Measurements from ENCODE around the gene ECE2. TPM values are rescaled to one million over a fixed set of nuclear protein-coding genes. Genes with fewer than 3 reads are reported as not detected.

The ECE2 gene
- under 0.01 TPM in 1 of 2 replicates, not detected in the other for total RNA-seq

GRCh38 chr3:184275961-184276910 lies at the start of gene ECE2:
Gene ECE2, plus strand, starts transcription at chr3:184276022. Its CDS starts 132 bp downstream, at chr3:184276154.

GRCh38 chr3:184229394-184230080 lies 46.3 kb upstream of the ECE2 start, which contains the start of gene VWA5B2:
Gene VWA5B2, plus strand, starts transcription at chr3:184229585. Its CDS starts 944 bp downstream, at chr3:184230529.

DNA sequence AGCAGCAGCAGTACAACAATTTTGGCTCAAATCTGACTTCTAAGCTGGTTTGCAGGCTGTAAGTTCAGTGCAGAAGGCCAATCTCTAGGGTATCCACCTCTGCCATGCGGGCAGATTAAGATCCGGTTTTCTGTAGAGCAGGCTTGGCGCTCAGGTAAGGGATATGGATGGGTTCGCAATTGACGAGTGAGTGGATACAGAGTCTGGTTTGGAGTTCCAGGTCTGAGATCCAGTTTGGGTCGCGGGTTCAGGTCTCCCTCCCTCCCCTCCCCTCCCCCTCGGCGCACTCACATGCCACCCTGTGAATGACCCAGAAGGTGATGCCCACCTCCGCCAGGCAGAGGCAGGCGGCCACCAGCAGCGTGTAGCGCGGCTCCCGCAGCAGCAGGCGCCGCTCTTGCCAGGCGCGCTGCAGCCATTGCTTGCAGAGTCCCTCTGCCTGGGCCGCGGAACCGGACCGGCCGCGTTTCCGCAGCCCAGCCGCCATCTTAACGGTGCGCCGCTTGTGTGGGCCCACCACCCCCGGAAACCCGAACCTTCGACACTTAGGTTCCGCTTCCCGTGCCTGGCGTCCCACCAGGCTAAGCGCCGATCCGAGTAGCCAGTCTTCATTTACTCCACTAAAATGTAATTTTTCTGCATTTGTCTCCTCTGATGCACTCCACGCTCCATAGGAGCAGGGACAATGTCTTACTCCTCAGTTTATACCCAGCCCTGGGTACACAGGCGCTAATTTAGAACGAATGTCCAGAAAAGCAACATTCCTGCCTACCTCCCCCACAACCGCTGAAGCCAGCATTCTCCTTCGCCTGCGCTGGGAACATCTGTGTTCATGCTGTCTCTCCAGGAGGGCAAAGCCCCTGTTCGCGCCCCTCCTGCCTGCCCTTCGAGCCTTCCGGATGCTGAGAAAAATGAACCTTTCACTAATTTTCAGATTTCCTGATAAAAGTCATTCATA lies 27.1 kb upstream of the ECE2 start, which contains the start of gene ALG3:
Gene ALG3 (minus strand): TSS at position 509 of the 958 bp plus-strand sequence. CDS start 22 bp downstream, at position 487.

GRCh38 chr3:184249412-184250166 lies 26.2 kb upstream of the ECE2 start, which contains the start of gene EEF1AKMT4:
Gene EEF1AKMT4, plus strand, starts transcription at chr3:184249672. Its CDS starts 23 bp downstream, at chr3:184249695.

GRCh38 chr3:184261270-184261853 lies 14.5 kb upstream of the ECE2 start, which contains the start of gene CAMK2N2:
Gene CAMK2N2, minus strand, starts transcription at chr3:184261553. Its CDS starts 268 bp downstream, at chr3:184261285.

GRCh38 chr3:184298759-184299487 lies 23.1 kb downstream of the ECE2 start, which contains the start of gene PSMD2:
Gene PSMD2, plus strand, starts transcription at chr3:184299241. Its CDS starts 26 bp downstream, at chr3:184299267.

DNA sequence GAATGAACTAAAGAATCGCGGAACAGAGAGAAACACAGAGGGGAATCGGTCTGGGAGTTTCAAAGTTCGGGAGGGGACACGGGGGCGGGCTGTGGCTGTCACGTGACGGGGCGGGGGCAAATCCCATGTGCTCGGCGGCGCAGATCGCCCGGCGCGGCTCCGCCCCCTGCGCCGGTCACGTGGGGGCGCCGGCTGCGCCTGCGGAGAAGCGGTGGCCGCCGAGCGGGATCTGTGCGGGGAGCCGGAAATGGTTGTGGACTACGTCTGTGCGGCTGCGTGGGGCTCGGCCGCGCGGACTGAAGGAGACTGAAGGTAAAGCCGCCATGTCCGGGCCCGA lies 38.5 kb downstream of the ECE2 start, which contains the start of gene EIF4G1:
Gene EIF4G1 (plus strand): TSS at position 244 of the 337 bp plus-strand sequence. CDS start 1,191 bp downstream, outside the sequence.

DNA sequence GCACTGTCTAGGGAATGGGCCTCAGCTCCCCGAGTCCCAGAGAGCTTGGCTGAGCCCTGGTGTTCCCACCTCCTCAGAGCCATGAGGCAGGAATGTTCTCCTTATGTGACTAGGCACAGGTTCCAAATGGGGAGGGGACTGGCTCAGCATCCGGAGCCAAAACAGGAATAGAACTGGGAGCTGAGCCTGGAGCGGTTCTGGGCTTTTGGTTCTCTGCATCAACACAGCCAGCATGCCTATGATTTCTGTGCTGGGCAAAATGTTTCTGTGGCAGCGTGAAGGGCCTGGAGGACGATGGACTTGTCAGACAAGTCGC lies 61.5 kb downstream of the ECE2 start, which contains the start of gene FAM131A:
Gene FAM131A (plus strand): TSS at position 202 of the 316 bp plus-strand sequence. CDS start 31 bp downstream, at position 233.

Other genes starting within 250 kb of the ECE2 start
- gene HTR3D, start 244.3 kb upstream of the ECE2 start, total RNA-seq: not detected in 2 replicates
- not detected in 2 replicates for gene HTR3C, start 223.0 kb upstream of the ECE2 start, total RNA-seq
- gene HTR3E, start 179.0 kb upstream of the ECE2 start, total RNA-seq: not detected in 2 replicates
- 37.4 and 57.3 TPM in 2 replicates for gene EIF2B5, start 140.7 kb upstream of the ECE2 start, total RNA-seq
- 30.9 and 38.6 TPM in 2 replicates for gene DVL3, start 120.6 kb upstream of the ECE2 start, total RNA-seq
- gene AP2M1, start 101.2 kb upstream of the ECE2 start, total RNA-seq: 531 and 599 TPM in 2 replicates
- 51.6 and 57.7 TPM in 2 replicates for gene ABCF3, start 89.8 kb upstream of the ECE2 start, total RNA-seq
- gene VWA5B2, start 46.4 kb upstream of the ECE2 start, total RNA-seq: not detected in 2 replicates
- gene ALG3, start 27.1 kb upstream of the ECE2 start, total RNA-seq: 31.5 and 33.0 TPM in 2 replicates
- 1.6 and 2.2 TPM in 2 replicates for gene EEF1AKMT4, start 26.4 kb upstream of the ECE2 start, total RNA-seq
- gene CAMK2N2, start 14.5 kb upstream of the ECE2 start, total RNA-seq: 0.25 and 0.33 TPM in 2 replicates
- gene PSMD2, start 23.2 kb downstream of the ECE2 start, total RNA-seq: 711 and 1,487 TPM in 2 replicates
- 282 and 359 TPM in 2 replicates for gene EIF4G1, start 38.6 kb downstream of the ECE2 start, total RNA-seq
- 29.7 and 42.6 TPM in 2 replicates for gene FAM131A, start 61.6 kb downstream of the ECE2 start, total RNA-seq
- gene CLCN2, start 85.6 kb downstream of the ECE2 start, total RNA-seq: 2.7 and 4.1 TPM in 2 replicates
- 108 and 155 TPM in 2 replicates for gene POLR2H, start 85.7 kb downstream of the ECE2 start, total RNA-seq
- gene THPO, start 102.2 kb downstream of the ECE2 start, total RNA-seq: 0.25 and 0.66 TPM in 2 replicates
- 7.4 and 9.3 TPM in 2 replicates for gene CHRD, start 104.0 kb downstream of the ECE2 start, total RNA-seq

All from uterine smooth muscle cell (primary cell).